IMR-90 (cell line): Measurements from ENCODE around the gene HSPB1. TPM values are rescaled to one million over a fixed set of nuclear protein-coding genes. Genes with fewer than 3 reads are reported as not detected.

Experiments
- ATAC-seq: fragments of 200-7000 bp; cut with Tn5 transposase; 2 replicates; pipeline ENCODE4 v1.9.1; 2020; ENCODE audit warnings: low read depth, mild to moderate bottlenecking, moderate library complexity
- BruUV-seq: library from RNA; stranded (reverse); fragments of 400-500 nt; replicated peaks from 2 replicates; lab custom pipeline; 2021; lab: Mats Ljungman, UMichigan
- CTCF ChIA-PET: fragments of 300-600 bp; formaldehyde crosslinking; extraction: SDS; loops from one replicate; lab custom pipeline; 2021; ENCODE audit warnings: antibody characterized with exemption; lab: Yijun Ruan, JAX
- POLR2A ChIA-PET: fragments of 300-600 bp; sonication (Branson Sonifier 250); formaldehyde crosslinking; loops from one replicate; lab custom pipeline; 2022; ENCODE audit warnings: antibody characterized with exemption; ENCODE audit not compliant: unreplicated experiment; lab: Charles Lee
- DNase-seq: peaks from one replicate; pipeline ENCODE4 v3.0.0; 2013
- H2AFZ ChIP-seq: replicated peaks from 2 replicates; pipeline ENCODE3; 2013; ENCODE audit warnings: low read length, mild to moderate bottlenecking; ENCODE audit not compliant: poor library complexity
- H2AK5ac ChIP-seq: 2 replicates; pipeline ENCODE4 v1.6.1; 2013; ENCODE audit warnings: low read depth, low read length, inconsistent platforms
- H2AK9ac ChIP-seq: replicated peaks from 2 replicates; pipeline ENCODE3; 2013; ENCODE audit warnings: mild to moderate bottlenecking, low read depth, low read length, moderate library complexity; ENCODE audit not compliant: poor library complexity
- H2BK120ac ChIP-seq: 2 replicates; pipeline ENCODE4 v1.6.1; 2013; ENCODE audit warnings: low read depth, low read length, inconsistent platforms
- H2BK15ac ChIP-seq: 3 replicates; pipeline ENCODE4 v1.6.1; 2013; ENCODE audit warnings: low read depth, low read length, inconsistent platforms
- H2BK20ac ChIP-seq: 2 replicates; pipeline ENCODE4 v1.6.1; 2013; ENCODE audit warnings: low read depth, mild to moderate bottlenecking, inconsistent platforms, low read length, moderate library complexity
- H2BK5ac ChIP-seq: 2 replicates; pipeline ENCODE4 v1.6.1; 2013; ENCODE audit warnings: mild to moderate bottlenecking, low read depth, low read length, inconsistent platforms; ENCODE audit not compliant: poor library complexity, severe bottlenecking
- H3K14ac ChIP-seq: replicated peaks from 2 replicates; pipeline ENCODE4 v1.6.1; 2013; ENCODE audit warnings: low read depth, low read length, inconsistent platforms
- H3K18ac ChIP-seq: 2 replicates; pipeline ENCODE4 v1.6.1; 2013; ENCODE audit warnings: low read depth, low read length, control low read depth
- H3K23ac ChIP-seq: 2 replicates; pipeline ENCODE4 v1.6.1; 2013; ENCODE audit warnings: low read depth, low read length, inconsistent platforms
- H3K27ac ChIP-seq: 2 replicates; pipeline ENCODE4 v1.5.1; 2013; ENCODE audit warnings: mild to moderate bottlenecking, control low read depth, low read length; ENCODE audit not compliant: insufficient read depth
- H3K27me3 ChIP-seq: 2 replicates; pipeline ENCODE4 v1.6.1; 2013; ENCODE audit warnings: low read length; ENCODE audit not compliant: control insufficient read depth, insufficient read depth
- H3K36me3 ChIP-seq: 2 replicates; pipeline ENCODE4 v1.6.1; 2013; ENCODE audit warnings: low read length, mixed read lengths; ENCODE audit not compliant: control insufficient read depth, insufficient read depth
- H3K4ac ChIP-seq: 2 replicates; pipeline ENCODE4 v1.6.1; 2013; ENCODE audit warnings: low read depth, low read length, inconsistent platforms
- H3K4me1 ChIP-seq: 2 replicates; pipeline ENCODE4 v1.6.1; 2013; ENCODE audit warnings: low read length, mixed read lengths; ENCODE audit not compliant: control insufficient read depth, insufficient read depth
- H3K4me2 ChIP-seq: 2 replicates; pipeline ENCODE4 v1.6.1; 2013; ENCODE audit warnings: low read depth, mild to moderate bottlenecking, control low read depth, low read length, moderate library complexity
- H3K4me3 ChIP-seq: 2 replicates; pipeline ENCODE4 v1.5.1; 2013; ENCODE audit warnings: low read depth, mild to moderate bottlenecking, control low read depth, low read length, moderate library complexity; ENCODE audit not compliant: insufficient read depth
- H3K56ac ChIP-seq: 2 replicates; pipeline ENCODE4 v1.6.1; 2013; ENCODE audit warnings: low read length, inconsistent platforms; ENCODE audit not compliant: insufficient read depth; ENCODE audit errors: extremely low read depth
- H3K79me1 ChIP-seq, 2 experiments: 2 replicates each; pipeline ENCODE4 v1.6.1; 2013; ENCODE audit warnings: low read length in 2 of 2, inconsistent platforms in 1 of 2, low read depth in 1 of 2
- H3K9ac ChIP-seq: 2 replicates; pipeline ENCODE4 v1.6.1; 2013; ENCODE audit warnings: low read depth, low read length, control low read depth
- H3K9me1 ChIP-seq: 2 replicates; pipeline ENCODE4 v1.6.1; 2013; ENCODE audit warnings: low read length, inconsistent platforms; ENCODE audit not compliant: insufficient read depth
- H3K9me3 ChIP-seq: 2 replicates; pipeline ENCODE4 v1.6.1; 2013; ENCODE audit warnings: low read length; ENCODE audit not compliant: control insufficient read depth, insufficient read depth
- H4K20me1 ChIP-seq: 2 replicates; pipeline ENCODE4 v1.6.1; 2013; ENCODE audit warnings: low read length, inconsistent platforms; ENCODE audit not compliant: insufficient read depth
- H4K5ac ChIP-seq: 2 replicates; pipeline ENCODE4 v1.6.1; 2013; ENCODE audit warnings: mild to moderate bottlenecking, low read depth, low read length, control low read depth
- H4K8ac ChIP-seq, 2 experiments: 2 replicates each; pipeline ENCODE4 v1.6.1; 2013; ENCODE audit warnings: low read depth in 2 of 2, low read length in 2 of 2, control low read depth in 1 of 2, inconsistent platforms in 1 of 2
- H4K91ac ChIP-seq: 2 replicates; pipeline ENCODE4 v1.6.1; 2013; ENCODE audit warnings: low read depth, low read length, inconsistent platforms; ENCODE audit not compliant: insufficient read depth
- BHLHE40 ChIP-seq: fragments of 150-350 bp; IDR thresholded peaks from 2 replicates; pipeline ENCODE4 v1.6.1; 2016; ENCODE audit warnings: mild to moderate bottlenecking, low read depth, low read length
- CHD1 ChIP-seq: IDR thresholded peaks from 2 replicates; pipeline ENCODE4 v1.6.1; 2012; ENCODE audit warnings: low read depth, low read length, improper control_type of control experiment
- FOS ChIP-seq: fragments of 150-350 bp; IDR thresholded peaks from 2 replicates; pipeline ENCODE4 v1.6.1; 2016; ENCODE audit warnings: low read depth, low read length
- MAFK ChIP-seq: IDR thresholded peaks from 2 replicates; pipeline ENCODE4 v1.6.1; 2012; ENCODE audit warnings: low read depth, low read length, improper control_type of control experiment
- MAZ ChIP-seq: IDR thresholded peaks from 2 replicates; pipeline ENCODE4 v1.6.1; 2012; ENCODE audit warnings: low read depth, mild to moderate bottlenecking, low read length, improper control_type of control experiment, moderate library complexity, borderline replicate concordance
- MXI1 ChIP-seq: IDR thresholded peaks from 2 replicates; pipeline ENCODE4 v1.6.1; 2012; ENCODE audit warnings: low read depth, mild to moderate bottlenecking, low read length, moderate library complexity, borderline replicate concordance
- POLR2A ChIP-seq: IDR thresholded peaks from 2 replicates; pipeline ENCODE4 v1.6.1; 2012; ENCODE audit warnings: mild to moderate bottlenecking, low read depth, low read length
- RAD21 ChIP-seq: IDR thresholded peaks from 2 replicates; pipeline ENCODE4 v1.6.1; 2012; ENCODE audit warnings: low read length, improper control_type of control experiment
- RCOR1 ChIP-seq: IDR thresholded peaks from 2 replicates; pipeline ENCODE4 v1.6.1; 2012; ENCODE audit warnings: mild to moderate bottlenecking, low read length, improper control_type of control experiment; ENCODE audit not compliant: insufficient replicate concordance
- RFX5 ChIP-seq: IDR thresholded peaks from 2 replicates; pipeline ENCODE4 v1.8.0; 2012; ENCODE audit warnings: low read depth, mild to moderate bottlenecking, low read length, moderate library complexity
- whole genome bisulfite sequencing, 2 experiments: methylation state at CpG; one replicate each; pipeline versions ENCODE4 v1.1.5 to v1.1.7; 2013; ENCODE audit warnings: missing lambda C conversion rate in 2 of 2; ENCODE audit not compliant: insufficient read length in 1 of 2; ENCODE audit errors: extremely low coverage in 2 of 2; 5-methylcytosine and 5-hydroxymethylcytosine counted together
- dilution Hi-C: fragments of 300-500 bp; cut with HindIII; formaldehyde crosslinking; loops from one replicate; pipeline ENCODE4 v1.14.3; 2018; ENCODE audit warnings: low sequenced_read_pairs; ENCODE audit not compliant: unreplicated experiment
- in situ Hi-C: fragments of 300-500 bp; cut with MboI; formaldehyde crosslinking; loops from 3 replicates; pipeline ENCODE4 v1.14.3; 2019; ENCODE audit warnings: low sequenced_read_pairs, inconsistent platforms, mixed read lengths
- intact Hi-C: fragments of 100-400 bp; cut with micrococcal nuclease; formaldehyde crosslinking; loops from 2 replicates; pipeline ENCODE4 v1.10.0; 2022
- polyA plus RNA-seq, 3 experiments: library from polyadenylated mRNA; depleted of rRNA; stranded (reverse); fragments of >200 nt; gene quantifications; 2 replicates each; pipeline ENCODE4 v1.2.3, GENCODE V29; 2012; ENCODE audit warnings: low replicate concordance in 1 of 3
- total RNA-seq: library from RNA; depleted of rRNA; stranded (reverse); fragments of >200 nt; gene quantifications from 2 replicates; pipeline ENCODE4 v1.2.3, GENCODE V29; 2012
- TF ChIP-seq, protein P1 (sequence below): fragments of 150-350 bp; IDR thresholded peaks from 2 replicates; pipeline ENCODE4 v1.6.1; 2017; ENCODE audit warnings: mild to moderate bottlenecking, antibody characterized with exemption, low read length, low read depth
- TF ChIP-seq, protein P2 (sequence below): conservative IDR thresholded peaks from 2 replicates; pipeline ENCODE4 v1.5.1; 2012; ENCODE audit warnings: mild to moderate bottlenecking, low read depth, low read length, improper control_type of control experiment
- TF ChIP-seq, protein P3 (sequence below): fragments of 150-350 bp; IDR thresholded peaks from 2 replicates; pipeline ENCODE4 v1.6.1; 2016; ENCODE audit warnings: low read depth, mild to moderate bottlenecking, low read length, moderate library complexity, borderline replicate concordance

HSPB1 gene
- total and polyA plus RNA-seq, 2 of the 4 experiments (the other 2 are of a cell fraction): 33.2 to 1,363 TPM

DNA sequence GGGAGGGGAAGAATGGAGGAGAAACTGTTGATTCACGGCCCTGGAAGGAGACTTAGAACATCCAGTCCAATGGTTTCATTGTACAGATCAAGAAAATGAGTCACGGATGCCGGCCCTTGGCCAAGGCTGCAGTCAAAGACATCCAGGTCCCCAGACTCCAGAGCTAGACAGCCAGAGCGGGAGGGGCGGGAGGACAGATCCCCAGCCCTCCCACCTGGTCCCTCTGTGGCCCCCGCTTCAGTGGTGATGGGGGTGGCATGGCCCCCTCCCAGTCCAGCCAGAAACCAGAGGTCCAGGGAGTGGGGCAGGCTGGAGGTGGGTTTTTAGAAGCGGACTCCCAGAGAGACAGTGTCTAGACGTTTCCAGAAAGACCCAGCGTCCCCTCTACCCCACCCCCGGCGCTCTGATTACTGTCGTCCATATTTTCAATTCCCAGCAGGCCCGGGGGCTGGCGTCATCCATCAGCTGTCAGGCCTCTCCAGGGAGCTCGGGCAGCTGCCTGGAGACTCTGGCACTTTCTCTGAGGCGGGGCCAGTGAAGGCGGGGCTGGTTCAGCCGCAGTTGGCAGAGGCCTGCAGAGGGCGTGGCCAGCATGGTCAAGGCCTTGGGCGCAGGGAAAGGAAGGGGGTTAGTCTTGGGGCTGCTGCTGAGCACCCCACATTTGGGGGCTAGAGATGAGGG, 8.0 kb upstream of the HSPB1 start:
- Histone ChIP-seq H3K36me3 (no peaks in the 10 kb centered on the region), H2BK20ac (peak overlapping the region; percentile 88), H3K4ac (peak overlapping the region; percentile 97), H4K20me1 (no peaks in the 10 kb centered on the region), H4K91ac (peak overlapping the region; percentile 93), H3K79me1 (peaks cover 0 to 26% of the 10 kb centered on the region in 2 experiments; a peak in 2 of 4 replicates), H3K9me1 (peaks cover 23% of the 10 kb centered on the region), H2AK9ac (peak overlapping the region; percentile 83), H2BK5ac (peak overlapping the region; percentile 96), H3K56ac (peak overlapping the region; percentile 92), H2AK5ac (peak overlapping the region; percentile 87; the same call in 1 of the 2 replicates), H3K27ac (peak overlapping the region; percentile 97), H3K27me3 (no peaks in the 10 kb centered on the region), H2BK15ac (peak overlapping the region; percentile 59; the same call in 2 of the 3 replicates), H3K4me1 (peaks cover 32% of the 10 kb centered on the region), H2BK120ac (peak overlapping the region; percentile 92), H3K4me2 (peak overlapping the region; percentile 82), H4K5ac (peak overlapping the region; percentile 87), H3K23ac (peak overlapping the region; percentile 82; the same call in 1 of the 2 replicates), H3K9ac (peak overlapping the region; percentile 61), H3K4me3 (peak overlapping the region; percentile 32; the same call in 1 of the 2 replicates), H2AFZ (peak overlapping the region; percentile 90), H3K14ac (peak overlapping the region; percentile 66), H3K18ac (peak overlapping the region; percentile 88), H4K8ac (peak overlapping the region; percentile 39 to 92; a peak in 3 of 4 replicates), H3K9me3 (no peaks in the 10 kb centered on the region)
- POLR2A ChIA-PET: interaction anchor here (1.0 kb wide), 1 partner anchor 9 kb away, joined by 3 read pairs; no protein-coding TSS in a partner anchor
- no TSS peak for BruUV-seq
- intact Hi-C loops (no loop called here), in situ Hi-C loops (no loop called here), dilution Hi-C loops (no loop called here)
- DNase-seq (peak; percentile 93), ATAC-seq (peak; percentile 66)
- 0% methylated on average over 7 of the region's 20 CpGs; no CpG with 5 or more reads in 1 of the 2 experiments for WGBS, 2 experiments
- CTCF ChIA-PET: interaction anchor here (0.9 kb wide), 1 partner anchor 19 kb away, joined by 3 read pairs; no protein-coding TSS in a partner anchor
- TF ChIP-seq MAFK: no peak
- TF ChIP-seq, protein P1, sequence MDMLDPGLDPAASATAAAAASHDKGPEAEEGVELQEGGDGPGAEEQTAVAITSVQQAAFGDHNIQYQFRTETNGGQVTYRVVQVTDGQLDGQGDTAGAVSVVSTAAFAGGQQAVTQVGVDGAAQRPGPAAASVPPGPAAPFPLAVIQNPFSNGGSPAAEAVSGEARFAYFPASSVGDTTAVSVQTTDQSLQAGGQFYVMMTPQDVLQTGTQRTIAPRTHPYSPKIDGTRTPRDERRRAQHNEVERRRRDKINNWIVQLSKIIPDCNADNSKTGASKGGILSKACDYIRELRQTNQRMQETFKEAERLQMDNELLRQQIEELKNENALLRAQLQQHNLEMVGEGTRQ: 0 out of 2 replicates have a peak, but pooled peaks have one; percentile 15
- TF ChIP-seq MXI1: 0 out of 2 replicates have a peak, but pooled peaks have one; percentile 36
- TF ChIP-seq, protein P2, sequence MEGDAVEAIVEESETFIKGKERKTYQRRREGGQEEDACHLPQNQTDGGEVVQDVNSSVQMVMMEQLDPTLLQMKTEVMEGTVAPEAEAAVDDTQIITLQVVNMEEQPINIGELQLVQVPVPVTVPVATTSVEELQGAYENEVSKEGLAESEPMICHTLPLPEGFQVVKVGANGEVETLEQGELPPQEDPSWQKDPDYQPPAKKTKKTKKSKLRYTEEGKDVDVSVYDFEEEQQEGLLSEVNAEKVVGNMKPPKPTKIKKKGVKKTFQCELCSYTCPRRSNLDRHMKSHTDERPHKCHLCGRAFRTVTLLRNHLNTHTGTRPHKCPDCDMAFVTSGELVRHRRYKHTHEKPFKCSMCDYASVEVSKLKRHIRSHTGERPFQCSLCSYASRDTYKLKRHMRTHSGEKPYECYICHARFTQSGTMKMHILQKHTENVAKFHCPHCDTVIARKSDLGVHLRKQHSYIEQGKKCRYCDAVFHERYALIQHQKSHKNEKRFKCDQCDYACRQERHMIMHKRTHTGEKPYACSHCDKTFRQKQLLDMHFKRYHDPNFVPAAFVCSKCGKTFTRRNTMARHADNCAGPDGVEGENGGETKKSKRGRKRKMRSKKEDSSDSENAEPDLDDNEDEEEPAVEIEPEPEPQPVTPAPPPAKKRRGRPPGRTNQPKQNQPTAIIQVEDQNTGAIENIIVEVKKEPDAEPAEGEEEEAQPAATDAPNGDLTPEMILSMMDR: no peak
- 0 out of 2 replicates have a peak, but pooled peaks have one; percentile 2 for TF ChIP-seq RFX5
- TF ChIP-seq, protein P3, sequence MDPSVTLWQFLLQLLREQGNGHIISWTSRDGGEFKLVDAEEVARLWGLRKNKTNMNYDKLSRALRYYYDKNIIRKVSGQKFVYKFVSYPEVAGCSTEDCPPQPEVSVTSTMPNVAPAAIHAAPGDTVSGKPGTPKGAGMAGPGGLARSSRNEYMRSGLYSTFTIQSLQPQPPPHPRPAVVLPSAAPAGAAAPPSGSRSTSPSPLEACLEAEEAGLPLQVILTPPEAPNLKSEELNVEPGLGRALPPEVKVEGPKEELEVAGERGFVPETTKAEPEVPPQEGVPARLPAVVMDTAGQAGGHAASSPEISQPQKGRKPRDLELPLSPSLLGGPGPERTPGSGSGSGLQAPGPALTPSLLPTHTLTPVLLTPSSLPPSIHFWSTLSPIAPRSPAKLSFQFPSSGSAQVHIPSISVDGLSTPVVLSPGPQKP: no peak
- TF ChIP-seq CHD1: no peak
- no peak for TF ChIP-seq RAD21
- TF ChIP-seq MAZ: peak; percentile 81
- TF ChIP-seq FOS: peak; percentile 43; the same call in 1 of the 2 replicates
- peak; percentile 56 for TF ChIP-seq POLR2A
- TF ChIP-seq BHLHE40: peak; percentile 36; the same call in 1 of the 2 replicates
- TF ChIP-seq RCOR1: no peak
